ENCODE results near the gene ADIRF.
"Not testable (repeated sequence)": the region's sequence is repeated elsewhere in the genome, so short reads cannot be mapped to it uniquely, and the experiment has no call there.

The ADIRF gene

GRCh38 chr10:86981020-86981419, 12.7 kb downstream of the ADIRF start:
- not testable (repeated sequence) for DNase-seq

DNA sequence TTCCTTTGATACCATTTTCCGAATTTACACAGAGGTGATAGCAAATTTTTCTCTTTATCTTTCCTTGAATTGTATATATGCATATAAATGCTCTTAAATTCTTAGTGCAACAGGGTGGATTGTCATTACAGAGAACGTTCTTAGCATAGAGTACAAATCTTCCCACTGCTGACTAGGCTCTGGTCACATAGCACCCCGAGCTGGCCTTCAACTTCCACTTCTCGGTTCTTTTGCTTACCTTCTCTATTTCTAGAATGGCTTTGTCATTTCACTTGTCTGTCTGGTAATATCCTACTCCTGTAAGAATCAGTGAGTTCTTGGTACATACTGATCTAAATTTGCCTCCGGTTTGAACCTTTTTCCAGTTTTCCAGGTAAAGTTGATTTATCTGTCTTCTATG, 13.4 kb downstream of the ADIRF start:
- no peak for DNase-seq

GRCh38 chr10:86984498-86984897, 16.2 kb downstream of the ADIRF start:
- DNase-seq: not testable (repeated sequence)

GRCh38 chr10:86988520-86988919, 20.2 kb downstream of the ADIRF start:
- DNase-seq: no peak

DNA sequence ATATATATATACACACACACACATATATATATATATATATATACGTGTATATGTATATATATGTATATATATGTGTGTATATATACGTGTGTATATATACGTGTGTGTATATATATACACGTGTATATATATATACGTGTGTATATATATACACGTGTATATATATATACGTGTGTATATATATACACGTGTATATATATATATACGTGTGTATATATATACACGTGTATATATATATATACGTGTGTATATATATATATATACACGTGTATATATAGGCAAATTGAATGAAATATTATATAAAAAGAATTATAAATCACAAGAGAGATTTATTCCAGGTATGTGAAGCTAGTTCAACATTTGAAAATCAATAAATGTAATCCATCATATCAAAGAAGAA, 23.1 kb downstream of the ADIRF start:
- DNase-seq: not testable (repeated sequence)

- DNase-seq: no peak
These were observed 24.2 kb downstream of the ADIRF start for GRCh38 chr10:86992456-86992855.

DNA sequence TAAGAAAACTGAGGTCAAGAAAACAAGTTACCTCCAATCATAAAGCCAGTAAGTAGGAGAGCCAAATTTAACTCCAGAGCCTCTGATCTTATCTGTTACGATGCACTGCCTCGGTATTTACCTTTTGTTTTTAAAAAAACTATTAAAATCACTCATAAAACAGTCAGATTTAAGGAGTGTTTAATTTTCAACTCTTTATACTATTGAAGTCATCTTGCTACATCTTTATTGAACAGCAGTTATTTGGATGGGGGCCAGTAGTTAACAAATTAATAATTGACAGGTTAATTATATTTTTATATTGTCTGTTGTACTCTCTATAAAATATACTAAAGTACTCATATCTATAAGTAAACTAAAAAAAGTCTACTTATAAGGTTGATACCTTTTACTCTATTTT, 24.6 kb downstream of the ADIRF start:
- no peak for DNase-seq

GRCh38 chr10:86999802-87000403, 31.6 kb downstream of the ADIRF start:
- DNase-seq: not testable (repeated sequence)

DNA sequence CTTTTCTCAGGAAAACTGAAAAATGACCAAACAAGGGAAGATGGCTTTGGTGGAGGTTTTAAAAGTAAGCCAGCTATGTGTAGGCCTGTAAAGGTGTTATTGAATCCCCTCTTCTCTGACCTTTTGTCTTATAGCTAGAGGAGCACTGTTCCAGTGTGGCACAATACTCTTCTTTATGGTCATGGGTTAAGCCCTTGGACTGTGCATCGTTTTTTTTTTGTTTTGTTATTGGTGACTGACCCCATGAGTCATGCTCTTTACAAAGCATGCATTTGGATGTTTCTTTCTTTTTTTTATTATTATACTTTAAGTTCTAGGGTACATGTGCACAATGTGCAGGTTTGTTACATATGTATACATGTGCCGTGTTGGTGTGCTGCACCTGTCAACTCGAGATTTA, 32.2 kb downstream of the ADIRF start:
- DNase-seq: no peak

GRCh38 chr10:87007124-87007523, 38.8 kb downstream of the ADIRF start:
- DNase-seq: not testable (repeated sequence)

GRCh38 chr10:87007674-87008073, 39.4 kb downstream of the ADIRF start:
- DNase-seq: not testable (repeated sequence)

- DNase-seq: not testable (repeated sequence)
These were observed 40.0 kb downstream of the ADIRF start for GRCh38 chr10:87008303-87008702.

GRCh38 chr10:87009134-87009696, 40.9 kb downstream of the ADIRF start:
- DNase-seq: not testable (repeated sequence)

DNA sequence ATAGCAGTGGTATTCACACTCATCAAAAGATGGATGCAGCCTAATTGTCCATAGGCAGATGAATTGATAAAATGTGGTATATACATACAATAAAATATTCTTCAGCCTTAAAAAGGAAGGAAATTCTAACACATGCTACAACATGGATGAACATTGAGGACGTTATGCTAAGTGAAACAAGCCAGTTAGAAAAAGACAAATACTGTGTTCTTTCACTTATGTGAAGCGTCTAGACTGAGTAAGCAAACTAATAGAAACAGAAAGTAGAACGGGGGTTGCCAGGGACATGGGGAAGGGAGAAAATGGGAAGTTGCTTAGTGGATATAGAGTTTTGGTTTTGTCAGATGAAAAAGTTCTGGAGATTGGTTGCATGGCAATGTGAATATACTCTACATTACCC, 45.2 kb downstream of the ADIRF start:
- not testable (repeated sequence) for DNase-seq

DNA sequence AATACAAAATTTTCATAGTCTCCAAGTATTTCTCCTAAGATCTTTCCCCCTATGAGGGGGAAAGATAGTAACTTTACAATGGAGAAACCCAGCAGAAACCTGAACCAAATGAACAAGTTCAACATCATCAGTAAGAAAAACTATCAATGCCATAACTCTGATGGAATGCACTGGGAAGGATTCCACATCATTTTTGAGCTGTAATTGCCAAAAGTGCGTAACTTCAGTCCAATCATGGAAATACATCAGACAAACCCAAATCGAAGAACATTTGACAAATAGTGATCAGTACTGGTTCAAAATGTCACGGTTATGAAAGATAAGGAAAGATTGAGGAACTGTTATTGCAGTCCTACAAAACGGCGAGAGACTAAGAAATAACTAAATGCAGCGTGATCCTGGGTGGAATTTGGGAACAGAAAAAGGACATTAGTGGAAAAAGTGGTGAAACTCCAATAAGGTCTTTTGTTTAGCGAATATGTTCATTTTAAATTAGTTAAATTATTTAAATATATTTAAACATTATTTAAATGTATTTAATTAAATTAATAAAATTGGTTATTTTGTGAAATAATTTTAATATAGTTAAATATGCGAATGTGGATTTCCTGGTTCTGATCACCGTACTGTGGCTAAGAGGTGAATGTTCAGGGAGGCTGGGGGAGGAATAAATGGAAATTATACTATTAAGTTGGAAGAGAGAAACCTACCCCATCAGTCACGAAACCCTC, 46.9 kb downstream of the ADIRF start:
- DNase-seq: not testable (repeated sequence)

GRCh38 chr10:87018127-87018526, 49.8 kb downstream of the ADIRF start:
- not testable (repeated sequence) for DNase-seq

GRCh38 chr10:87019066-87019465, 50.8 kb downstream of the ADIRF start:
- DNase-seq: not testable (repeated sequence)

GRCh38 chr10:87019504-87019903, 51.2 kb downstream of the ADIRF start:
- not testable (repeated sequence) for DNase-seq

DNA sequence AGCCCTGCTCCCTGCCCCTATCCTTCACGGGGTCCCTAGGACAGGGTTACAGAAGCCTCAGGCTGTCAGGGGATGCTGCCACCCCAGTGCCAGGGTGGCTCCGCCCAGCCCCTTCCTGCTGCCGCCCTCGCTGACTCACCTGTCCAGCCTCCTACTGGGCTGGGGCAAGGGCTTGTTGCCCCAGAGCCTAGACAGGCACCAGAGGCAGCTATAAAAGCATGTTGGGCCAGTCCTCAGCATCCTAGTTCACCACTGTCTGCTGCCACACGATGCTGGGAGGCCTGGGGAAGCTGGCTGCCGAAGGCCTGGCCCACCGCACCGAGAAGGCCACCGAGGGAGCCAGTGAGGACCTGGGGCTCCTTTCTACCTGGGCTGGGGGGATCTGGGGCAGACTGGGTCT, 51.8 kb downstream of the ADIRF start, which contains the start of gene FAM25A:
FAM25A (plus strand) TSS at position 239 of the 400 bp plus-strand sequence; CDS start at position 270, 31 bp downstream.
- not testable (repeated sequence) for DNase-seq

Data from NCI-H510A (cell line).